Measurements from ENCODE around the gene DISP3.

GRCh38 chr1:11534846-11535245 lies 55.9 kb downstream of the DISP3 start:
- no peak for TF ChIP-seq POLR2A (IDR thresholded peaks at IDR 0.05)
- TF ChIP-seq CTCF (IDR thresholded peaks at IDR 0.05) = no peak
- TF ChIP-seq EP300 (IDR thresholded peaks at IDR 0.05) = no peak

Data from ovary (tissue), 3 donors.